ENCODE data around the gene PPFIA1.

Gene PPFIA1

DNA sequence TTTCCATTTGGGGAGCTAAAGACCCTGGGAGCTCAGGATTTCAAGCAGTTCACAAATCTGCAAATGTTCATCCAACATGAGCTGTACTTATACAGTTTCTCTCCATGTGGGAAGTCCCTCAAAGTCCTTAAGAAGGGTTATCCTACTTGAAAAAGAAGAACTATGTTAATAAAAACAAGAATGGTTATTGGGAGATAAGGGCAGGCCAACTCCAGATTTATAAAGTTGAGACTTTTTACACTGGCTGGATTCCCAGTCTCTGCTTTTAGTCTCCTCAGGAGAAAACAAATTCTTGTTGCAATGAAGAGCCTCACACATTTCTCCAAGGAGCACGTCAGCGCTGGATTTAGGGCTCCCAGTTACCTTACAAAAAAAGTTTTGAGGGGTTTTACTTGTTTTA is 93.7 kb downstream of the PPFIA1 start:
- no CpG with 5 or more reads among the region's 2 CpGs for WGBS (ENCODE audit: extremely low coverage, insufficient coverage, low lambda C conversion rate)
- peaks cover 10% of the 10 kb centered on the region for H3K36me3 ChIP-seq (ENCODE audit: control insufficient read depth, insufficient read depth, low read length)
- H3K4me3 ChIP-seq (ENCODE audit: low read length) = no peak overlapping the region

DNA sequence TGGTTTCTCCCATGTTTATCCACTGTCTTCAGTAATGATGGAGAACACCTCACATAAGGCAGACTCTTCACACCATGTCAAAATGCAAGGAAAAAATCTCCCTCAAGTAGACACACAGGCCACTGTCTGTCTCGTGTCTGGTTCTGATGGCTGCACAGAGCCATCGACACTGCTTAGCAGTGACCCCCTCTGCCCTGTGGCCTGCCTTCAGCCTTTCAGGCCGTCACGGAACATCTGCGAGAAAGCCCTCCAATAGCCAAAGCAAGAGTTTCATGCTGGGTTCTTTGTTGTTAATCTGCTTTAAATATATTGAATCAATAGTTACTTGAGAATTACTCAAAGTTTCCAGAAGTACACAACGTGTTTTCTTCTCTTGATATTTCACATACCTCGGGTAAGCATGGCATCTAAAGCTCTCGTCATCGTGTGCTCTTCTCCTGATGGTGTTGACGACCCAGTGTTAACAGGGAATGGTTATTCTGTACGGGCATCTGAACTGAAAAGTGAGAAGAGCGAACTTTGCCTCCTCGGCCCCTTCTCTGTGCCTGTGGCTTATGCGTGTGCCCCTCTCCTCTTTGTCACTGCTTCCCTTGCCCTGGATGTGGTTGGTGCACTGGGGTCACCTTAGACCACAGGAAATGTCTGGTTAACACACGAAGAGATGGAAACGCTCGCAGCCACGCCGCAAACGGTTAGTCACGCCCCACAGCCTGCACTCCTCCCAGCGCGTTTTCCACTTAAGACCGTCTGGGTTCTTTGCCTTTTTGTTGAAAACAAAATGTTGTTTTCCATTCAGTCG is 94.5 kb downstream of the PPFIA1 start:
- Histone ChIP-seq H2AK5ac (ENCODE audit: low read length) (no peak overlapping the region), H3K4ac (ENCODE audit: low read depth, low read length) (no peak overlapping the region), H2BK120ac (ENCODE audit: low read depth, low read length) (no peak overlapping the region), H3K4me2 (ENCODE audit: low read length) (no peak overlapping the region), H3K27me3 (ENCODE audit: insufficient read depth, low read length, poor library complexity) (no peaks in the 10 kb centered on the region), H3K4me3 (ENCODE audit: low read length) (no peak overlapping the region), H3K4me1 (ENCODE audit: control insufficient read depth, low read depth, low read length) (no peaks in the 10 kb centered on the region), H3K36me3 (ENCODE audit: control insufficient read depth, insufficient read depth, low read length) (peaks cover 10% of the 10 kb centered on the region), H4K8ac (ENCODE audit: low read depth, low read length) (no peak overlapping the region), H3K27ac (ENCODE audit: low read depth, low read length) (no peak overlapping the region), H3K79me2 (ENCODE audit: control insufficient read depth, insufficient read depth, low read length) (no peaks in the 10 kb centered on the region), H2BK5ac (ENCODE audit: low read length) (no peak overlapping the region), H3K23ac (ENCODE audit: low read length) (no peak overlapping the region), H4K5ac (ENCODE audit: low read length) (no peak overlapping the region), H3K9ac (ENCODE audit: low read length) (no peak overlapping the region), H3K56ac (ENCODE audit: low read length) (no peak overlapping the region), H2BK15ac (replicated peaks; ENCODE audit: low read depth) (no peak overlapping the region), H3K79me1 (ENCODE audit: low read length) (no peaks in the 10 kb centered on the region), H3K18ac (ENCODE audit: low read length) (no peak overlapping the region)
- WGBS (ENCODE audit: extremely low coverage, insufficient coverage, low lambda C conversion rate) = 100% methylated on average over 1 of the region's 25 CpGs
- no peak for DNase-seq

More for the DNA sequence above, 93.7 kb downstream of the PPFIA1 start:
- H4K8ac ChIP-seq (ENCODE audit: low read depth, low read length) = no peak overlapping the region
- H3K56ac ChIP-seq (ENCODE audit: low read length) = no peak overlapping the region
- H3K9ac ChIP-seq (ENCODE audit: low read length) = no peak overlapping the region
- H2BK5ac ChIP-seq (ENCODE audit: low read length) = no peak overlapping the region
- H3K4me1 ChIP-seq (ENCODE audit: control insufficient read depth, low read depth, low read length) = no peaks in the 10 kb centered on the region
- DNase-seq = no peak
- H3K4me2 ChIP-seq (ENCODE audit: low read length) = no peak overlapping the region
- no peak overlapping the region for H2AK5ac ChIP-seq (ENCODE audit: low read length)
- H3K79me2 ChIP-seq (ENCODE audit: control insufficient read depth, insufficient read depth, low read length) = no peaks in the 10 kb centered on the region
- no peak overlapping the region for H3K4ac ChIP-seq (ENCODE audit: low read depth, low read length)
- H3K27ac ChIP-seq (ENCODE audit: low read depth, low read length) = no peak overlapping the region
- no peaks in the 10 kb centered on the region for H3K27me3 ChIP-seq (ENCODE audit: insufficient read depth, low read length, poor library complexity)
- no peak overlapping the region for H4K5ac ChIP-seq (ENCODE audit: low read length)
- no peak overlapping the region for H3K18ac ChIP-seq (ENCODE audit: low read length)
- no peak overlapping the region for H2BK15ac ChIP-seq (replicated peaks; ENCODE audit: low read depth)
- no peak overlapping the region for H2BK120ac ChIP-seq (ENCODE audit: low read depth, low read length)
- no peaks in the 10 kb centered on the region for H3K79me1 ChIP-seq (ENCODE audit: low read length)
- no peak overlapping the region for H3K23ac ChIP-seq (ENCODE audit: low read length)

DNA sequence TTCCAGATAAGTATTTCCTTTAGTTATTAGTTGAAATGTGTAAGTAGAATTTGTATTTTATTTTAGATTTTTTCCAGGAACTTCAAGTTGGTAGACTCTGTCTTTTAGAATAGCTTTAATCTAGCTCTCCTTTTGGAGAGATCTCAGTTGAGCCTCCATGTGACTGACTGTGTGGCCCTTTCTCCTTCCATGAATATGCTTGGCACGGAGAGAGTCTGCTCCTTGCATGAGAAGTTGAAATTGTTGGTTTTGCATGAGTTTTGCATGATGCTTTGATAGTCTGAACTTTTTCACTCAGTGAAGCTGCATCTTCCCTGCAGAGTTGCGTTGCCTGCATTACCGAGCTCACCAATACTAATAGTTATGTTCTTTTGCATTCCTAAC is 95.0 kb downstream of the PPFIA1 start:
- Histone ChIP-seq H3K4me1 (ENCODE audit: control insufficient read depth, low read depth, low read length) (no peaks in the 10 kb centered on the region), H2BK5ac (ENCODE audit: low read length) (no peak overlapping the region), H3K18ac (ENCODE audit: low read length) (no peak overlapping the region), H3K56ac (ENCODE audit: low read length) (no peak overlapping the region), H3K36me3 (ENCODE audit: control insufficient read depth, insufficient read depth, low read length) (peaks cover 10% of the 10 kb centered on the region), H3K23ac (ENCODE audit: low read length) (no peak overlapping the region), H2BK15ac (replicated peaks; ENCODE audit: low read depth) (no peak overlapping the region), H3K4me2 (ENCODE audit: low read length) (no peak overlapping the region), H3K27me3 (ENCODE audit: insufficient read depth, low read length, poor library complexity) (no peaks in the 10 kb centered on the region), H4K5ac (ENCODE audit: low read length) (no peak overlapping the region), H2AK5ac (ENCODE audit: low read length) (no peak overlapping the region), H3K4ac (ENCODE audit: low read depth, low read length) (no peak overlapping the region), H3K79me2 (ENCODE audit: control insufficient read depth, insufficient read depth, low read length) (no peaks in the 10 kb centered on the region), H2BK120ac (ENCODE audit: low read depth, low read length) (no peak overlapping the region), H3K79me1 (ENCODE audit: low read length) (no peaks in the 10 kb centered on the region), H3K27ac (ENCODE audit: low read depth, low read length) (no peak overlapping the region), H3K4me3 (ENCODE audit: low read length) (no peak overlapping the region), H3K9ac (ENCODE audit: low read length) (no peak overlapping the region), H4K8ac (ENCODE audit: low read depth, low read length) (no peak overlapping the region)
- WGBS (ENCODE audit: extremely low coverage, insufficient coverage, low lambda C conversion rate) = no CpG with 5 or more reads among the region's 3 CpGs
- no peak for DNase-seq

DNA sequence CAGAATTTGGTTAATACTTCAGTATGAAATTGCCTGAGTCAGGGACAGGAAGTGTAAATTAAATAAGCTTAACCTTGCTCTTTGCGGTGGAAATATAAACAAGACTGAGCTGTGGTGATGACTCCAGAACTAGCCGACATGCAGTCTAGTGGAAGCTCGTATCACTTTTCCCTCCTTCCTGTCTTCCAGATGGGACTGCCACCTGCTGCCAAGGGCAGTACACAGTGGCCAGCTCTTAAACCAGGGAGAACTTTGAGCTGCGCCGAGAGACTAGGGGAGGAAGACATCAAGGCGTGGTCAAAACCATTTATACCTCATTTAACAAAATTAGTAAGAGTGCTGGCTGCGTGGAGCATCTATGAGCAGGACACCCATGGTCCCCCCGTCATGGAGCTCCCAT is 96.6 kb downstream of the PPFIA1 start:
- Histone ChIP-seq H3K79me2 (ENCODE audit: control insufficient read depth, insufficient read depth, low read length) (peaks cover 3% of the 10 kb centered on the region), H3K56ac (ENCODE audit: low read length) (no peak overlapping the region), H4K5ac (ENCODE audit: low read length) (no peak overlapping the region), H3K27ac (ENCODE audit: low read depth, low read length) (no peak overlapping the region), H3K27me3 (ENCODE audit: insufficient read depth, low read length, poor library complexity) (no peaks in the 10 kb centered on the region), H3K36me3 (ENCODE audit: control insufficient read depth, insufficient read depth, low read length) (peaks cover 8% of the 10 kb centered on the region), H3K4me3 (ENCODE audit: low read length) (no peak overlapping the region), H4K8ac (ENCODE audit: low read depth, low read length) (no peak overlapping the region), H3K79me1 (ENCODE audit: low read length) (peaks cover 3% of the 10 kb centered on the region), H2BK15ac (replicated peaks; ENCODE audit: low read depth) (no peak overlapping the region), H2BK5ac (ENCODE audit: low read length) (no peak overlapping the region), H2BK120ac (ENCODE audit: low read depth, low read length) (no peak overlapping the region), H3K18ac (ENCODE audit: low read length) (no peak overlapping the region), H3K4ac (ENCODE audit: low read depth, low read length) (no peak overlapping the region), H3K23ac (ENCODE audit: low read length) (no peak overlapping the region), H3K9ac (ENCODE audit: low read length) (no peak overlapping the region), H3K4me1 (ENCODE audit: control insufficient read depth, low read depth, low read length) (no peaks in the 10 kb centered on the region), H3K4me2 (ENCODE audit: low read length) (no peak overlapping the region), H2AK5ac (ENCODE audit: low read length) (no peak overlapping the region)
- DNase-seq = no peak
- WGBS (ENCODE audit: extremely low coverage, insufficient coverage, low lambda C conversion rate) = no CpG with 5 or more reads among the region's 8 CpGs

DNA sequence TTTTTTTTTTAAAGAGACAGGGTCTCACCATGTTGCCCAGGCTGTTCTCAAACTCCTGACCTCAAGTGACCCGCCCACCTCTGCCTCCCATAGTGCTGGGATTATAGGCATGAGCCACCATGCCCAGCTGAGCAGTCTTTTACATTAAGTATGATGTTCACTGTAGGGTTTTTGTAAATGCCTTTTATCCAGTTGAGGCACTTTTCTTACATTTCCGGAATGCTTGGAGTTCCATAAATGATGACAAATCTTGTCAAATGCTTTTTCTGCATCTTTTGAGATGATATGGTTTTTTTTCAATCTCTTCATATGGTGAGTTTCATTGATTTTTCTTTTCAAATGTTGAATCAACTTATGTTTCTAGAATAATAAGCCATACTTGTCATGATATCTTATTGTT is 98.5 kb downstream of the PPFIA1 start:
- Histone ChIP-seq H3K56ac (ENCODE audit: low read length) (no peak overlapping the region), H3K79me2 (ENCODE audit: control insufficient read depth, insufficient read depth, low read length) (peaks cover 3% of the 10 kb centered on the region), H3K36me3 (ENCODE audit: control insufficient read depth, insufficient read depth, low read length) (peaks cover 11% of the 10 kb centered on the region), H3K27me3 (ENCODE audit: insufficient read depth, low read length, poor library complexity) (no peaks in the 10 kb centered on the region), H3K18ac (ENCODE audit: low read length) (no peak overlapping the region), H3K4me1 (ENCODE audit: control insufficient read depth, low read depth, low read length) (no peaks in the 10 kb centered on the region), H2BK5ac (ENCODE audit: low read length) (no peak overlapping the region), H3K79me1 (ENCODE audit: low read length) (peaks cover 3% of the 10 kb centered on the region), H2BK15ac (replicated peaks; ENCODE audit: low read depth) (no peak overlapping the region), H3K27ac (ENCODE audit: low read depth, low read length) (no peak overlapping the region), H3K4me3 (ENCODE audit: low read length) (no peak overlapping the region), H3K4ac (ENCODE audit: low read depth, low read length) (no peak overlapping the region), H2AK5ac (ENCODE audit: low read length) (no peak overlapping the region), H3K4me2 (ENCODE audit: low read length) (no peak overlapping the region), H3K23ac (ENCODE audit: low read length) (no peak overlapping the region), H4K5ac (ENCODE audit: low read length) (no peak overlapping the region), H3K9ac (ENCODE audit: low read length) (no peak overlapping the region), H4K8ac (ENCODE audit: low read depth, low read length) (no peak overlapping the region), H2BK120ac (ENCODE audit: low read depth, low read length) (no peak overlapping the region)
- DNase-seq = no peak
- WGBS (ENCODE audit: extremely low coverage, insufficient coverage, low lambda C conversion rate) = no CpG with 5 or more reads among the region's 2 CpGs

DNA sequence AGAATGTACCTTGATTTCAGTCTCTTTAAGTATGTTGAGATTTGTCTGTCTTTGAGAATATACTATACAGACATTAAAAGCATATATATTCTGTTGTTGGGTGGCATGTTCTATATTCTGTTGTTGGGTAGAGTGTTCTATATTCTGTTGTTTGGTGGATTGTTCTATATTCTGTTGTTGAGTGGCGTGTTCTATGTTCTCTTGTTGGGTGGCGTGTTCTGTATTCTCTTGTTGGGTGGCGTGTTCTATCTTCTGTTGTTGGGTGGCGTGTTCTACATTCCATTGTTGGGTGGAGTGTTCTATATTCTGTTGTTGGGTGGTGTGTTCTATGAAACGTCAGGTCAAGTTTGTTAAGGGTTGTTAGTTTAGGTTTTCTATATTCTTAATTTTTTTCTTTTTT is 100.8 kb downstream of the PPFIA1 start:
- Histone ChIP-seq H3K4me2 (ENCODE audit: low read length) (no peak overlapping the region), H3K79me2 (ENCODE audit: control insufficient read depth, insufficient read depth, low read length) (peaks cover 3% of the 10 kb centered on the region), H2BK15ac (replicated peaks; ENCODE audit: low read depth) (no peak overlapping the region), H2AK5ac (ENCODE audit: low read length) (no peak overlapping the region), H3K79me1 (ENCODE audit: low read length) (peaks cover 3% of the 10 kb centered on the region), H3K4ac (ENCODE audit: low read depth, low read length) (no peak overlapping the region), H4K8ac (ENCODE audit: low read depth, low read length) (no peak overlapping the region), H3K56ac (ENCODE audit: low read length) (no peak overlapping the region), H2BK120ac (ENCODE audit: low read depth, low read length) (no peak overlapping the region), H3K4me3 (ENCODE audit: low read length) (no peak overlapping the region), H4K5ac (ENCODE audit: low read length) (no peak overlapping the region), H3K18ac (ENCODE audit: low read length) (no peak overlapping the region), H3K27me3 (ENCODE audit: insufficient read depth, low read length, poor library complexity) (no peaks in the 10 kb centered on the region), H3K27ac (ENCODE audit: low read depth, low read length) (no peak overlapping the region), H3K4me1 (ENCODE audit: control insufficient read depth, low read depth, low read length) (no peaks in the 10 kb centered on the region), H3K9ac (ENCODE audit: low read length) (no peak overlapping the region), H3K23ac (ENCODE audit: low read length) (no peak overlapping the region), H3K36me3 (ENCODE audit: control insufficient read depth, insufficient read depth, low read length) (peaks cover 8% of the 10 kb centered on the region), H2BK5ac (ENCODE audit: low read length) (no peak overlapping the region)
- no CpG with 5 or more reads among the region's 5 CpGs for WGBS (ENCODE audit: extremely low coverage, insufficient coverage, low lambda C conversion rate)
- no peak for DNase-seq
